ENCODE results near the gene HERPUD2.

The HERPUD2 gene

GRCh38 chr7:35697414-35698175 is 2.7 kb upstream of the HERPUD2 start:
- H3K9me2 ChIP-seq (replicated peaks; ENCODE audit: insufficient read depth, low read length), result no peaks in the 10 kb centered on the region
- no peak overlapping the region for H2AFZ ChIP-seq (ENCODE audit: low read depth, low read length, severe bottlenecking)
- no peaks in the 10 kb centered on the region for H4K20me1 ChIP-seq (ENCODE audit: low read depth, low read length)
- peaks cover 6% of the 10 kb centered on the region; the same call in 1 of the 2 replicates for H3F3A ChIP-seq (ENCODE audit: insufficient read depth)
- no peak overlapping the region for H3K27ac ChIP-seq (ENCODE audit: low read depth, low read length)
- H3K9ac ChIP-seq (ENCODE audit: low read length), result no peak overlapping the region
- H3K79me2 ChIP-seq (ENCODE audit: insufficient read depth, low read length), result no peaks in the 10 kb centered on the region
- H3K36me3 ChIP-seq (ENCODE audit: low read length), result no peaks in the 10 kb centered on the region
- no peak overlapping the region for H3K4me3 ChIP-seq (ENCODE audit: insufficient read depth, low read length, poor library complexity, severe bottlenecking)
- TF ChIP-seq EZH2phosphoT487 (conservative IDR thresholded peaks at IDR 0.05; ENCODE audit: low read length) (no peak), CTCF (IDR thresholded peaks at IDR 0.05; ENCODE audit: insufficient read depth, low read length, poor library complexity, severe bottlenecking) (no peak)
- H3K27me3 ChIP-seq (ENCODE audit: low read length), result no peaks in the 10 kb centered on the region
- H3K9me3 ChIP-seq (ENCODE audit: insufficient read depth, low read length), result no peaks in the 10 kb centered on the region
- H3K4me2 ChIP-seq (ENCODE audit: low read depth, low read length, poor library complexity, severe bottlenecking), result no peak overlapping the region

- H3K36me3 ChIP-seq (ENCODE audit: low read length), result no peaks in the 10 kb centered on the region
- H3K9me2 ChIP-seq (replicated peaks; ENCODE audit: insufficient read depth, low read length), result no peaks in the 10 kb centered on the region
- no peaks in the 10 kb centered on the region for H3K27me3 ChIP-seq (ENCODE audit: low read length)
- H3F3A ChIP-seq (ENCODE audit: insufficient read depth), result peaks cover 13% of the 10 kb centered on the region; the same call in 1 of the 2 replicates
- no peak for TF ChIP-seq CTCF (IDR thresholded peaks at IDR 0.05; ENCODE audit: insufficient read depth, low read length, poor library complexity, severe bottlenecking)
- no peak for TF ChIP-seq EZH2phosphoT487 (conservative IDR thresholded peaks at IDR 0.05; ENCODE audit: low read length)
- H3K79me2 ChIP-seq (ENCODE audit: insufficient read depth, low read length), result no peaks in the 10 kb centered on the region
- peak overlapping the region; percentile 89 for H3K4me3 ChIP-seq (ENCODE audit: insufficient read depth, low read length, poor library complexity, severe bottlenecking)
- H3K27ac ChIP-seq (ENCODE audit: low read depth, low read length), result no peak overlapping the region
- no peaks in the 10 kb centered on the region for H4K20me1 ChIP-seq (ENCODE audit: low read depth, low read length)
- H2AFZ ChIP-seq (ENCODE audit: low read depth, low read length, severe bottlenecking), result peak overlapping the region; percentile 90
- H3K9ac ChIP-seq (ENCODE audit: low read length), result peak overlapping the region; percentile 92
- H3K4me2 ChIP-seq (ENCODE audit: low read depth, low read length, poor library complexity, severe bottlenecking), result peak overlapping the region; percentile 71
- H3K9me3 ChIP-seq (ENCODE audit: insufficient read depth, low read length), result no peaks in the 10 kb centered on the region
These were observed 1.1 kb upstream of the HERPUD2 start for GRCh38 chr7:35695987-35696386.

GRCh38 chr7:35695473-35695850 is 527 bp upstream of the HERPUD2 start:
- TF ChIP-seq EZH2phosphoT487 (conservative IDR thresholded peaks at IDR 0.05; ENCODE audit: low read length) (no peak), CTCF (IDR thresholded peaks at IDR 0.05; ENCODE audit: insufficient read depth, low read length, poor library complexity, severe bottlenecking) (no peak)
- Histone ChIP-seq H3K79me2 (ENCODE audit: insufficient read depth, low read length) (no peaks in the 10 kb centered on the region), H3K27ac (ENCODE audit: low read depth, low read length) (0 out of 2 replicates have a peak overlapping the region, but pooled peaks have one; percentile 3)

More at GRCh38 chr7:35695473-35695850, 527 bp upstream of the HERPUD2 start:
- H3K27me3 ChIP-seq (ENCODE audit: low read length), result no peaks in the 10 kb centered on the region
- H3K4me2 ChIP-seq (ENCODE audit: low read depth, low read length, poor library complexity, severe bottlenecking), result peak overlapping the region; percentile 71
- peak overlapping the region; percentile 92 for H3K9ac ChIP-seq (ENCODE audit: low read length)
- peaks cover 13% of the 10 kb centered on the region; the same call in 1 of the 2 replicates for H3F3A ChIP-seq (ENCODE audit: insufficient read depth)
- H3K9me2 ChIP-seq (replicated peaks; ENCODE audit: insufficient read depth, low read length), result no peaks in the 10 kb centered on the region
- H2AFZ ChIP-seq (ENCODE audit: low read depth, low read length, severe bottlenecking), result peak overlapping the region; percentile 90
- peak overlapping the region; percentile 89 for H3K4me3 ChIP-seq (ENCODE audit: insufficient read depth, low read length, poor library complexity, severe bottlenecking)
- no peaks in the 10 kb centered on the region for H3K9me3 ChIP-seq (ENCODE audit: insufficient read depth, low read length)
- no peaks in the 10 kb centered on the region for H4K20me1 ChIP-seq (ENCODE audit: low read depth, low read length)
- H3K36me3 ChIP-seq (ENCODE audit: low read length), result no peaks in the 10 kb centered on the region
